Tibial nerve (tissue), 4 donors: Measurements from ENCODE around the gene STAT2. TPM values are rescaled to one million over a fixed set of nuclear protein-coding genes. Genes with fewer than 3 reads are reported as not detected.

ENCODE experiments used
- DNase-seq, 2 donors: peaks; one replicate each; pipeline ENCODE4 v3.0.0-alpha.2; 2019; ENCODE audit warnings: low spot score in 2 of 2
- H3K27ac ChIP-seq, 4 donors: fragments of 200-600 bp; sonication (generic) in 3 of 4; one replicate each; pipeline ENCODE4 v1.5.1; 2017 to 2019; ENCODE audit warnings: mild to moderate bottlenecking in 1 of 4
- H3K27me3 ChIP-seq, 2 donors: fragments of 200-600 bp; sonication (generic) in 1 of 2; one replicate each; pipeline versions ENCODE4 v1.5.1 to v1.6.0; 2017 to 2019
- H3K36me3 ChIP-seq, 3 donors: fragments of 200-600 bp; sonication (generic); one replicate each; pipeline ENCODE4 v1.5.1; 2018 to 2019
- H3K4me1 ChIP-seq, 4 donors: fragments of 200-600 bp; sonication (generic) in 3 of 4; one replicate each; pipeline ENCODE4 v1.5.1; 2017 to 2019
- H3K4me3 ChIP-seq, 4 donors: fragments of 200-600 bp; sonication (generic) in 3 of 4; one replicate each; pipeline ENCODE4 v1.5.1; 2017 to 2019; ENCODE audit warnings: mild to moderate bottlenecking in 1 of 4, moderate library complexity in 1 of 4
- H3K9me3 ChIP-seq, 4 donors: fragments of 200-600 bp; sonication (generic) in 3 of 4; one replicate each; pipeline ENCODE4 v1.5.1; 2017 to 2019
- CTCF ChIP-seq, 5 experiments: fragments of 200-600 bp in 3 of 5; fragments of 450-650 bp in 2 of 5; sonication (generic) in 3 of 5; IDR thresholded peaks; one replicate each; pipeline ENCODE4 v1.5.1; 2016 to 2019; ENCODE audit warnings: antibody characterized with exemption in 5 of 5, mild to moderate bottlenecking in 3 of 5, moderate library complexity in 2 of 5
- EP300 ChIP-seq, 2 donors: sonication (generic); formaldehyde crosslinking; IDR thresholded peaks; one replicate each; pipeline ENCODE4 v1.6.1; 2017; ENCODE audit warnings: antibody characterized with exemption in 2 of 2, mild to moderate bottlenecking in 1 of 2
- POLR2A ChIP-seq, 2 donors: fragments of 450-650 bp; IDR thresholded peaks; one replicate each; pipeline ENCODE4 v1.6.1; 2017; ENCODE audit warnings: antibody characterized with exemption in 2 of 2, mild to moderate bottlenecking in 2 of 2, moderate library complexity in 2 of 2
- WGBS, 2 donors: methylation state at CpG; one replicate each; pipeline ENCODE4 v1.1.5; 2018; 5-methylcytosine and 5-hydroxymethylcytosine counted together
- total RNA-seq, 4 donors: library from RNA; depleted of rRNA; stranded (reverse); fragments of >200 nt; gene quantifications; one replicate each; pipeline ENCODE4 v1.1.0, GENCODE V29; 2016

The STAT2 gene
- total RNA-seq, 4 donors from 2014 or later = 163 to 296 (median 239) TPM

- no peaks in the 10 kb centered on the region for H3K4me1 ChIP-seq
- H3K9me3 ChIP-seq = no peaks in the 10 kb centered on the region
- H3K36me3 ChIP-seq = peaks cover 0 to 59% (median 10%) of the 10 kb centered on the region in 3 donors
- no peak overlapping the region for H3K27ac ChIP-seq
- TF ChIP-seq CTCF (IDR thresholded peaks at IDR 0.05) = no peak
- H3K27me3 ChIP-seq = no peaks in the 10 kb centered on the region
- WGBS, 2 donors = 35 to 64% methylated on average over 1 of the region's 1 CpG
- DNase-seq = no peak
- H3K4me3 ChIP-seq = no peak overlapping the region
These were observed 18.3 kb downstream of the STAT2 start for GRCh38 chr12:56341616-56342015.

- Histone ChIP-seq H3K27me3 (no peaks in the 10 kb centered on the region), H3K4me3 (peak overlapping the region in 1 of 4 donors; percentile 20), H3K36me3 (peaks cover 0 to 35% (median 10%) of the 10 kb centered on the region in 3 donors), H3K9me3 (no peaks in the 10 kb centered on the region), H3K4me1 (peaks cover 0 to 6% (median 3%) of the 10 kb centered on the region in 4 donors), H3K27ac (peak overlapping the region in 2 of 4 donors; percentile 31 to 76)
- DNase-seq = no peak
- no peak for TF ChIP-seq EP300 (IDR thresholded peaks at IDR 0.05)
- no peak for TF ChIP-seq POLR2A (IDR thresholded peaks at IDR 0.05)
- no peak for TF ChIP-seq CTCF (IDR thresholded peaks at IDR 0.05)
- 81% methylated on average over 1 of the region's 1 CpG for WGBS, 2 donors
These were observed 20.8 kb downstream of the STAT2 start for GRCh38 chr12:56339158-56339422.

- TF ChIP-seq CTCF (IDR thresholded peaks at IDR 0.05) = no peak
- no peak for TF ChIP-seq POLR2A (IDR thresholded peaks at IDR 0.05)
- no peak for TF ChIP-seq EP300 (IDR thresholded peaks at IDR 0.05)
- Histone ChIP-seq H3K27ac (peak within 1 kb of the TSS in 2 of 4 donors; percentile 31 to 76), H3K4me1 (peaks cover 0 to 6% (median 3%) of the 10 kb centered on the region in 4 donors), H3K36me3 (peaks cover 0 to 30% (median 4%) of the 10 kb centered on the region in 3 donors), H3K4me3 (peak within 1 kb of the TSS in 1 of 4 donors; percentile 20), H3K27me3 (no peaks in the 10 kb centered on the region), H3K9me3 (no peaks in the 10 kb centered on the region)
- WGBS, 2 donors = 27 to 34% methylated on average over 9 of the region's 9 CpGs
- no peak for DNase-seq
These were observed 21.4 kb downstream of the STAT2 start, which contains the start of gene IL23A for GRCh38 chr12:56338308-56339157. IL23A (plus strand) TSS chr12:56338884; CDS start chr12:56339045, 161 bp downstream.

GRCh38 chr12:56337753-56338251 lies 22.1 kb downstream of the STAT2 start:
- H3K36me3 ChIP-seq = peaks cover 0 to 23% (median 0%) of the 10 kb centered on the region in 3 donors
- H3K4me3 ChIP-seq = no peak overlapping the region
- DNase-seq = no peak
- WGBS, 2 donors = 76 to 84% methylated on average over 8 of the region's 8 CpGs
- H3K4me1 ChIP-seq = peaks cover 0 to 12% (median 8%) of the 10 kb centered on the region in 4 donors
- H3K27me3 ChIP-seq = no peaks in the 10 kb centered on the region
- peak overlapping the region in 1 of 4 donors; percentile 76 for H3K27ac ChIP-seq
- no peak for TF ChIP-seq POLR2A (IDR thresholded peaks at IDR 0.05)
- TF ChIP-seq EP300 (IDR thresholded peaks at IDR 0.05) = no peak
- TF ChIP-seq CTCF (IDR thresholded peaks at IDR 0.05) = no peak
- H3K9me3 ChIP-seq = no peaks in the 10 kb centered on the region
